Fibroblast of upper back skin (primary cell): ENCODE data around the gene OR4B1.
"Not testable (repeated sequence)": the region's sequence is repeated elsewhere in the genome, so short reads cannot be mapped to it uniquely, and the experiment has no call there.

Source experiments
- DNase-seq: peaks from one replicate; pipeline ENCODE4 v3.0.0-alpha.2; 2013

OR4B1 gene

GRCh38 chr11:48216510-48216909 is at the start of gene OR4B1:
Gene OR4B1, plus strand, starts transcription at chr11:48216810. Its CDS starts 0 bp downstream, at chr11:48216810.
- no peak for DNase-seq

GRCh38 chr11:48167380-48167779 is 49.2 kb upstream of the OR4B1 start:
- peak; percentile 31 for DNase-seq

- no peak for DNase-seq
These were observed 47.8 kb upstream of the OR4B1 start for GRCh38 chr11:48168815-48169214.

- no peak for DNase-seq
These were observed 47.4 kb upstream of the OR4B1 start for GRCh38 chr11:48169259-48169658.

- peak; percentile 26 for DNase-seq
These were observed 46.9 kb upstream of the OR4B1 start for GRCh38 chr11:48169717-48170116.

GRCh38 chr11:48170241-48171233 is 46.1 kb upstream of the OR4B1 start:
- peak; percentile 51 for DNase-seq

GRCh38 chr11:48172818-48173609 is 43.6 kb upstream of the OR4B1 start:
- DNase-seq = peak; percentile 61

- DNase-seq = no peak
These were observed 38.9 kb upstream of the OR4B1 start for GRCh38 chr11:48177661-48178060.

- DNase-seq = no peak
These were observed 36.0 kb upstream of the OR4B1 start for GRCh38 chr11:48180627-48181026.

GRCh38 chr11:48182860-48183526 is 33.6 kb upstream of the OR4B1 start:
- DNase-seq = no peak

GRCh38 chr11:48184452-48184851 is 32.2 kb upstream of the OR4B1 start:
- DNase-seq = no peak

GRCh38 chr11:48190906-48191654 is 25.5 kb upstream of the OR4B1 start:
- not testable (repeated sequence) for DNase-seq

- DNase-seq = peak; percentile 23
These were observed 22.7 kb upstream of the OR4B1 start for GRCh38 chr11:48193876-48194275.

GRCh38 chr11:48207881-48208280 is 8.7 kb upstream of the OR4B1 start:
- no peak for DNase-seq

- no peak for DNase-seq
These were observed 6.6 kb upstream of the OR4B1 start for GRCh38 chr11:48210052-48210451.

GRCh38 chr11:48228761-48229160 is 12.2 kb downstream of the OR4B1 start:
- DNase-seq = no peak

- DNase-seq = not testable (repeated sequence)
These were observed 13.4 kb downstream of the OR4B1 start for GRCh38 chr11:48230057-48230456.

- DNase-seq = no peak
These were observed 21.1 kb downstream of the OR4B1 start for GRCh38 chr11:48237727-48238126.

GRCh38 chr11:48242501-48242900 is 25.9 kb downstream of the OR4B1 start:
- no peak for DNase-seq

GRCh38 chr11:48244804-48245203 is 28.2 kb downstream of the OR4B1 start, which contains the start of gene OR4X2:
Gene OR4X2, plus strand, starts transcription at chr11:48245104. Its CDS starts 0 bp downstream, at chr11:48245104.
- no peak for DNase-seq

GRCh38 chr11:48248902-48249301 is 32.3 kb downstream of the OR4B1 start:
- DNase-seq = no peak

GRCh38 chr11:48261600-48261999 is 45.0 kb downstream of the OR4B1 start:
- no peak for DNase-seq
